ENCODE measurements around the gene ABCA6. TPM values are rescaled to one million over a fixed set of nuclear protein-coding genes. Genes with fewer than 3 reads are reported as not detected.

ABCA6 gene
- total RNA-seq, 3 donors from 2014 or later (not counting 1 experiment from before 2014, with no cell fraction given) = 0.45 to 1.6 (median 0.75) TPM

DNA sequence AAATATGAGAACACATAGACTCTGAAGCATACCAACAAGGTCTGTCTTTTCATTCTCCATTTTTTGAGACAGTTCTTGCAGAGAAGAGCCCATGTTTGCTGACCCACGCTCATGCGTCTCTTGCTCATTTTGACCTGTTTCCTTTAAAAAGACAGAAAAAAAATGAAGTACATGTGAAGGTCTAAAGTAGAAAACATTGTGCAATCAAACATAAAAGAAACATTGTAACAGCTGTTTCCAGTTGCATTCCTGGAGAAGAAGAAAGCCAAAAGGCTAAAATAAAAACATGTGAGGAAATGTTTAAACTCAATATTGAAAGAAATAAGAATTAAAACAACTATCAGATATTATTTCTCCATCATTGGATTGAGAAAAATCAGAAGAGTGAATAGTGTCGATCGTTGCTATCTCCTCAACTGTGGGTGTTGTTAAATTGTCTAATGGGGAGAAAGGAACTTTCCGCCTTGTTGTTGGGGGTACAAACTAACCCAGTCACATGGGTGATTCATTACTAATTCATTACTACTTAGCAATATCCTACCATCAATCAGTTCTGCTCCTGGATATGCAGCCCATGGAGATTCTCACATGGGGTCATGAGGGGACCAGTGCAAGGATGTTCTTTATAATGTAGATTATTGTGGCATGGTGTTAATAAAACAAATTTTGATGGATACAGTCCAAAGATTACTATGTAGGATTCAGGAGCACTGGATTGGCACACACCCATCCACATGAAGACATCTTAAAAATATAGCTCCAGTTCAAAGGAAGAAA, 90.5 kb downstream of the ABCA6 start:
- peaks cover 0 to 4% of the 10 kb centered on the region in 2 donors for H3K9me3 Mint-ChIP-seq
- no peak overlapping the region for H3K27ac ChIP-seq (ENCODE audit: low read length)
- no peak for ATAC-seq
- no peaks in the 10 kb centered on the region for H3K27me3 ChIP-seq (ENCODE audit: control insufficient read depth, insufficient read depth, low read length)
- intact Hi-C loops (cut with micrococcal nuclease) = no loop called here
- H3K4me1 Mint-ChIP-seq = peaks cover 25% of the 10 kb centered on the region in 2 donors
- H3K27ac Mint-ChIP-seq = no peak overlapping the region
- no peak overlapping the region for H3K4me3 Mint-ChIP-seq
- WGBS (ENCODE audit: insufficient coverage) = 77% methylated on average over 2 of the region's 5 CpGs
- H3K4me3 ChIP-seq (ENCODE audit: low read length) = no peak overlapping the region
- H3K9me3 ChIP-seq (ENCODE audit: control insufficient read depth, insufficient read depth, low read length) = no peaks in the 10 kb centered on the region
- H3K36me3 Mint-ChIP-seq = no peaks in the 10 kb centered on the region
- no peaks in the 10 kb centered on the region for H3K36me3 ChIP-seq (ENCODE audit: control insufficient read depth, insufficient read depth, low read length)
- peaks cover 4% of the 10 kb centered on the region for H3K4me1 ChIP-seq (ENCODE audit: control insufficient read depth, insufficient read depth, low read length)
- H3K27me3 Mint-ChIP-seq (ENCODE audit: low read depth in 2 of 2) = no peaks in the 10 kb centered on the region
- DNase-seq = no peak
- TF ChIP-seq CTCF (IDR thresholded peaks at IDR 0.05) = no peak

- peak overlapping the region; percentile 27 to 68 for H3K27ac Mint-ChIP-seq
Observed at GRCh38 chr17:69048634-69049033, 93.1 kb downstream of the ABCA6 start.

DNA sequence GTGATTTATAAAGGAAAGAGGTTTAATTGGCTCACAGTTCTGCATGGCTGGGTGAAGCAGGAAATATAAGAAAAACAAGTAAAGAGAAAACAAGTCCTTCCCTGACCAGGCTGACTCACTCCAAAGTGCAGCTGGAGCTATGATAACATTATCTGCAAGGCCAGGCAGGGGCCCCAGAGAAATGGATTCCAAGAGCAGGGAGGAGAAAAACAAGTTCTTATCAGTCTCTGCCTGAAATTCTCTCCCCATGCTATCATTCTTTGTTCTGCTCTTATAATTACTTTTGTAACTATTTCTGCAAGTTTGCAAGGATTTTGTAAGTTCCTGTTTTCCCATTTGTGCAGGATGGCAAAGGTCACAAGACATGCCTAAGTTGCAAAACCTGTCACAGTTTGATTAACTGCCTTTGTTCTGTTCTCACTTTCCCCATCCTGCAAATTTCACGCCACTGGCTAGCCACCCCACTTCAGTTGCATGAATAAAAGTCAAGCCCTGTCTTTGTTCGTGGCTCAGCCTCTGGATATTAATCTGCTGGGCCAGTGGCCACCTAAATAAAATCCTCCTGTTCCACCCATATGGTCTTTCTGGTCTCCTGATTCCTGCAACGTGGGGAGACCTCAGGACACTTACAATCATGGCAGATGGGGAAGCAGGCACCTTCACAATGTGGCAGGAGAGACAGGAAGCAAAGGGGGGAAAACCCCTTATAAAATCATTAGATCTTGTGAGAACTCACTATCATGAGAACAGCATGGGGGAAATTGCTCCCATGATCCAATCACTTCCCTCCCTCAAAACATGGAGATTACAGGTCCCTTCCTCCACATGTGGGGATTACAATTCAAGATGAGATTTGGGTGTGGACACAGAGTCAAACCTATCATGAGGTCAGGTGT, 94.1 kb downstream of the ABCA6 start:
- ATAC-seq (no peak), DNase-seq (no peak)
- peak overlapping the region; percentile 42 for H3K4me3 Mint-ChIP-seq
- H3K27ac Mint-ChIP-seq = peak overlapping the region in 1 of 2 donors; percentile 40
- Histone ChIP-seq H3K36me3 (ENCODE audit: control insufficient read depth, insufficient read depth, low read length) (no peaks in the 10 kb centered on the region), H3K4me3 (ENCODE audit: low read length) (no peak overlapping the region), H3K4me1 (ENCODE audit: control insufficient read depth, insufficient read depth, low read length) (peaks cover 4% of the 10 kb centered on the region), H3K9me3 (ENCODE audit: control insufficient read depth, insufficient read depth, low read length) (no peaks in the 10 kb centered on the region), H3K27ac (ENCODE audit: low read length) (no peak overlapping the region), H3K27me3 (ENCODE audit: control insufficient read depth, insufficient read depth, low read length) (no peaks in the 10 kb centered on the region)
- H3K4me1 Mint-ChIP-seq = peaks cover 25% of the 10 kb centered on the region in 2 donors
- WGBS (ENCODE audit: insufficient coverage) = 33% methylated on average over 3 of the region's 3 CpGs
- H3K36me3 Mint-ChIP-seq = no peaks in the 10 kb centered on the region
- intact Hi-C loops (cut with micrococcal nuclease) = no loop called here
- no peaks in the 10 kb centered on the region for H3K9me3 Mint-ChIP-seq
- no peaks in the 10 kb centered on the region for H3K27me3 Mint-ChIP-seq (ENCODE audit: low read depth in 2 of 2)
- TF ChIP-seq CTCF (IDR thresholded peaks at IDR 0.05) = no peak

More at GRCh38 chr17:69048634-69049033, 93.1 kb downstream of the ABCA6 start:
- Histone ChIP-seq H3K27me3 (ENCODE audit: control insufficient read depth, insufficient read depth, low read length) (no peaks in the 10 kb centered on the region), H3K4me1 (ENCODE audit: control insufficient read depth, insufficient read depth, low read length) (peaks cover 4% of the 10 kb centered on the region), H3K9me3 (ENCODE audit: control insufficient read depth, insufficient read depth, low read length) (no peaks in the 10 kb centered on the region), H3K36me3 (ENCODE audit: control insufficient read depth, insufficient read depth, low read length) (no peaks in the 10 kb centered on the region), H3K4me3 (ENCODE audit: low read length) (no peak overlapping the region), H3K27ac (ENCODE audit: low read length) (no peak overlapping the region)
- Mint-ChIP-seq H3K27me3 (ENCODE audit: low read depth in 2 of 2) (no peaks in the 10 kb centered on the region), H3K9me3 (no peaks in the 10 kb centered on the region), H3K4me3 (peak overlapping the region; percentile 47), H3K4me1 (peaks cover 25% of the 10 kb centered on the region in 2 donors), H3K36me3 (no peaks in the 10 kb centered on the region)
- DNase-seq = no peak
- WGBS (ENCODE audit: insufficient coverage) = 29% methylated on average over 1 of the region's 2 CpGs
- TF ChIP-seq CTCF (IDR thresholded peaks at IDR 0.05) = no peak
- ATAC-seq = no peak
- intact Hi-C loops (cut with micrococcal nuclease) = no loop called here

All from natural killer cell (primary cell).